Activated CD4-positive, alpha-beta T cell treated with anti-CD3 and anti-CD28 coated beads, Interleukin-2, amount 50 U/mL, for 16 hours (primary cell): ENCODE results near the gene HNRNPUL2.
"Not testable (repeated sequence)": the region's sequence is repeated elsewhere in the genome, so short reads cannot be mapped to it uniquely, and the experiment has no call there.

Experiments
- DNase-seq: peaks from one replicate; pipeline ENCODE4 v3.0.0-alpha.2; 2020

Gene HNRNPUL2

DNA sequence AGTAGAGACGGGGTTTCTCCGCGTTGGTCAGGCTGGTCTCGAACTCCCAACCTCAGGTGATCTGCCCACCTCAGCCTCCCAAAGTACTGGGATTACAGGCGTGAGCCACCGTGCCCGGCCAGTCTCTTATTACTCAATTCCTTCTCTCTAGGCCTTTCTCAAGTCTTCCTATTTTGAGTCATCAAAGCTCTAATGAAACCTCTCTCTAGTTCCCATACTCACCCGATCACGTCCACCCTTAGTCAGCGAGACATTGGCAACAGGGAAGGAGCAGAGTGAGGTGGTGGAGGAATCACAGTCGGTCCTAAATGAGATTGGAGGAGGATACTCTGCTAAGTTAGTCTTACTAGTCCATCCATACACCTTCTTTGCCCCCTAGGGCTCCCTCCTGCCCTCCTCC, 25.0 kb downstream of the HNRNPUL2 start:
- peak; percentile 63 for DNase-seq

DNA sequence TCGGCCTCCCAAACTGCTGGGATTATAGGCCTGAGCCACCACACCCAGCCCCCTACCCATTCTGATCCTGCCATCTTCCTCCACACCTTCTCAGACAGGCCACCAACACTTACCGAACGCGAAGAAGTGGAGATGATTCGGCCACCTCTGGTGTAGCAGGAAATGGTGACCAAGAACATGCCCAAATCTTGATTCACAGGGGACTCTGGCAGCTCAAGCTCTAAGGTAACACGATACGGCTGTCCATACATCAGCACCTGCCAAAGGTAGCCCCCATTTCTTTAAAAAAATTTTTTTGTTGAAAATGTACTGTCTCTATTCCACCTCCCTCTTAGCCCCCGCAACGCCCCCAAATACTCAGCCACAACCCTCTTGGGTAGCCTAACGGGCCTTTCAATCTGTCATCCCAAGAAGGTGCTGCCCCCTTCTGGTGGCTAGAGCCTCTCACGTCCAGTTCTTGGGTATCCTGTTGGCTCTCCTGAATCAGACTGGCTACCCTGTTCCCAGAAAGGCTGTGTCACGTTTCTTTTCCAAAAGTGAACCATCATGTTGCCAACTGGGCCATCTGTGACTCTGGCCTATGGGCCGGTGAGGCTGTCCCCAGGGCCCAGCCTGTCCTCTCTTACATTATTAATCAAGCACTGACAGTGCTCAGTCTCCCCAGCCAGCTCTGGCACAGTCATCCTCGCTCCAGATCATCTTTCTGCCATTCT, 32.6 kb downstream of the HNRNPUL2 start:
- peak; percentile 77 for DNase-seq

DNA sequence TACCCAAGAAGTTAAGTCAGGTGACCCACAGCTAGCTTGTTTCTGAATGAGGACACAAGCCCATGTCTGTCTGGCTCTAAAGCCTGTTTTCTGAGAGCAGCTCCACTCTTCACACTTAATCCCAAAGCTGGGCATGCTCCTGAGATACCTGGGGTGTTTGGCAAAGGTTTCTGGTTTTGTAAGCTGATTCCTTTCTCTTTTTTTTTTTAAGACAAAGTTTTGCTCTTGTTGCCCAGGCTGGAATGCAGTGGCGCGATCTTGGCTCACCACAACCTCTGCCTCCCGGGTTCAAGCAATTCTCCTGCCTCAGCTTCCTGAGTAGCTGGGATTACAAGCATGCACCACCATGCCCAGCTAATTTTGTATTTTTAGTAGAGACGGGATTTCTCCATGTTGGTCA, 33.6 kb downstream of the HNRNPUL2 start:
- not testable (repeated sequence) for DNase-seq

- DNase-seq, result no peak
These were observed 37.7 kb downstream of the HNRNPUL2 start, which contains the start of gene LRRN4CL for GRCh38 chr11:62689421-62690183. Gene LRRN4CL, minus strand, starts transcription at chr11:62689530. Its CDS starts 1,022 bp downstream, at chr11:62688508.

DNA sequence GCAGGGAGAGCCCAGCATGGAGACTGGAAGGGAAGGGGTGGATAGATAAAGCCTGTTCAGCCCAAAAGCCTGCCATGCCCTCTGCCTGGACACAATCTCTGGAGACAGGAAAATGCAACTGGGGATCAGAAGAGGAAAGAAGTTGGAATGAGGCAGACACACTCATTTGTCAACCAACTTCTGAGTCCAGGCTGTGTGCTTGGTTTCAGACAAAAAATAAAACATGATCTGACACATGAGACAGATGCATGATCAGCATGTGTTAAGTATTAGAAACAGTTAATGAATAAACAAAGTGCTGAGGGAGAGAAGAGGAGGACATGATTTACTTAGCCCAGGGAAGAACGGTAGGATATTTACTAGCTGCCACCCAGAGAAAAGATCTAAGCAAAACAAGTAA, 38.8 kb downstream of the HNRNPUL2 start:
- DNase-seq, result no peak

GRCh38 chr11:62687508-62688396, 39.5 kb downstream of the HNRNPUL2 start:
- DNase-seq, result no peak

- DNase-seq, result no peak
These were observed 44.7 kb downstream of the HNRNPUL2 start for GRCh38 chr11:62682518-62682917.

DNA sequence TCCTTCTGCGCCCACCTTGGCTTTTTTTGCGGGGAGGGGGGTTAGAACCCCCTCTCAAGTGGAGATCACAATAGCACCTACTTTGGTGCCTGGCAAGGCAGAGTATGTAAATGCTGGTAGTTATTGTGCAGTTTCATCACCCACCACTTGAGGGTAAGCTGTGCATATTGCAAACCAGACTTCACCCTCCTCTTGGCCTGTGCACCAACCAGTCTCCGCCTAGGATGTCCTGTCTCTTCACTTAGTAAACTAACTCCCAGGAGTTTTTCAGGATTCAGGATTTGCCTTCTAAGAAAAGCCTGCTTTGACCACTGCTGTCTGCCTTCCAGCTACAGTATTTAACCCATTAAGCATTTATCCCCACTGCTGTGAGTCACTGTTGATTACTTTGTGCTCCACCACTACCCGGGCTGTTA, 46.4 kb downstream of the HNRNPUL2 start:
- peak; percentile 66 for DNase-seq

- peak; percentile 89 for DNase-seq
These were observed 48.2 kb downstream of the HNRNPUL2 start, which contains the start of gene UBXN1 for GRCh38 chr11:62678770-62679696. Gene UBXN1, minus strand, starts transcription at chr11:62679073. Its CDS starts 150 bp downstream, at chr11:62678923.

- no peak for DNase-seq
These were observed 48.9 kb downstream of the HNRNPUL2 start for GRCh38 chr11:62678433-62678769.

- no peak for DNase-seq
These were observed 49.5 kb downstream of the HNRNPUL2 start for GRCh38 chr11:62677714-62678113.

GRCh38 chr11:62677156-62677555, 50.1 kb downstream of the HNRNPUL2 start:
- no peak for DNase-seq

- no peak for DNase-seq
These were observed 50.6 kb downstream of the HNRNPUL2 start for GRCh38 chr11:62676698-62677097.

GRCh38 chr11:62675415-62675814, 51.8 kb downstream of the HNRNPUL2 start:
- DNase-seq, result not testable (repeated sequence)

DNA sequence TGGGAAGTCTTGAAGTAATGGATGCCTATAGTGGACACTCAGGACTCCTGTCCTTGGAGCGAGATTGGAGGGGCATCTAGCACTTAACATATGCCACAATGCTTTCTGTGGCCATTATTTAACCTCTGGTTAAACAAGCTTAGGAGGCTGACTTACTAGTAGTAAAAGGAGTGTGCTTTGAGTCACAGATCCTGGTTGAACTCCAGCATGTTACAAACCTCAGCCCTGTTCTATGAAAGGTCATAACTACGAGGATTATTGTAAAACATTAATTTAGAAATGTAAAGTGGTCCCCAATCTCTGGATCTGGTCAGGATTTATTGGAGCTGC, 54.1 kb downstream of the HNRNPUL2 start:
- DNase-seq, result no peak

- peak; percentile 96 for DNase-seq
These were observed 55.5 kb downstream of the HNRNPUL2 start, which contains the start of the genes LBHD1 and UQCC3 for GRCh38 chr11:62671608-62672389. Gene LBHD1, minus strand, starts transcription at chr11:62672267. Its CDS starts 2,236 bp downstream, at chr11:62670031. Gene UQCC3, plus strand, starts transcription at chr11:62671673. Its CDS starts 73 bp downstream, at chr11:62671746.

- no peak for DNase-seq
These were observed 56.0 kb downstream of the HNRNPUL2 start for GRCh38 chr11:62671236-62671607.

DNA sequence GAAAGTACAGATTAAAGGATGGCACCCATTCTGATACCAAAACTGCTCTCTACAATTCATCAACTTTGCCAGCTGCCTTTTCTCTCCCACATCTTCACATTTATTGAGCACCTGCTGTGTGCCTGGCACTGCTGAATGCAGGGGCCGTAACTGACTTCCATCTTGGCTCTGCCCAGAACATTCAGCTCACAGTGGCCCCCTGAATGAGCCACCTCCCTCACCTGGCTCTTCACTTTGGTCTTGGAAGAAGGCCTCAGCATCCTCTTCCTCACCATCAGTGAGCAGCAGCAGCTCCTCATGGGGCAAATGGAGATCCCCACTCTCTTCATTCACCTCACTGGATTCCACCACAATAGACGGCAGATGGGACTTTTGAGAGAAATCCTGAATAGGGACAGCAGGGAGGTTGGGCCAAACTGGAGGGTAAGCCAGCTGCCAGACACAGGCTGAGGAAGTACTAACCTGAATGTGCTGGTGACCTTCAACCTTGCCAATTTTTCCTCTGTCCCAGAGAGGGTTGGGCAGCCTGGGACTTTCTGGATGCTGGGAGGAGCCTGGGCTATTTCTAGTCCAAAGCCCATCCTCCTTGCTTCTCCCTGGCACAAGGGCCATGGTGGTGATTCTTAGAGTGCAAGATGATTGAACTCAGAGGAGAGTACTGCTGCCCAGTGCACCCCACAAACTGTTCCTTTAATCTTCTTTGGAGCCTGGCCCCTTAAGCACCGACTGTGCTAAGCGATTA, 57.7 kb downstream of the HNRNPUL2 start:
- peak; percentile 9 for DNase-seq

DNA sequence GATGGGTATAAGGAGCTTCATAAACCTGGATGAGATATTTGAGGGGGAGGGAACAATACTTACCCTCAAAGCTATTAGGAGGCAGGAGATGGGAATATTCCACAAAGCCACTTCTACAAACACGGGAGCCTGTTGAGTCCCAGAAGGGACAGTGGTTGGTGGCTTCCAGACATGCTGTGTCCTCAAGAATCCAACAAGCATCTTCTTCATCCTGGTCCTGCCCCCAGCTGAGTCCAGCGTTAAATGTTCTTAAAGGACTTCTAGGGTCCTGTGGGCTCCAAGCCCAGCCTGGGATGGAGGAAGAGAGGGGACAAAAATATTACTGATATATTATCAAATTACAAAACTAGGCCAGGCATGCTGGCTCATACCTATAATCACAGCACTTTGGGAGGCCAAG, 59.8 kb downstream of the HNRNPUL2 start:
- DNase-seq, result no peak

DNA sequence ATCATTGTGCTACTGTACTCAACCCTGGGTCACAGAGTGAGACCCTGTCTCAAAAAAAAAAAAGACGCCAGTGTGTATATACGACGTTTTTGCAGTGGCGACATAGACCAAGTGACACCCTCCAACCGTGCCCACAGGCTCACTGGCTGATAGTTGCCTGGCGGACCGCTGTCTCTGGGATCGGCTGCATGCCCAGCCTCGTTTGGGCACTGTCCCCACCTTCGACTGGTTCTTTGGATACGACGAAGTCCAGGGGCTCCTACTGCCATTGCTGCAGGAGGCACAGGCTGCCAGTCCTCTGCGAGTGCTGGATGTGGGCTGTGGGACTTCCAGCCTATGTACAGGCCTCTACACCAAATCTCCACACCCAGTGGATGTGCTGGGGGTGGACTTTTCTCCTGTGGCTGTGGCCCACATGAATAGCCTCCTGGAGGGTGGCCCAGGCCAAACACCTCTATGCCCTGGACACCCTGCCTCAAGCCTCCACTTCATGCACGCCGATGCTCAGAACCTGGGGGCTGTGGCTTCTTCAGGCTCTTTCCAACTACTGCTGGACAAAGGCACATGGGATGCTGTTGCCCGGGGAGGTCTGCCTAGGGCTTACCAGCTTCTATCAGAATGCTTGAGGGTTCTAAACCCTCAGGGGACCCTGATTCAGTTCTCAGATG, 60.9 kb downstream of the HNRNPUL2 start:
- peak; percentile 35 for DNase-seq
